Stimulated activated CD4-positive, alpha-beta T cell treated with anti-CD3 and anti-CD28 coated beads, Interleukin-1b, Interleukin-23, amount 100 ng/mL, for 24 hours (primary cell): Measurements from ENCODE around the gene DSN1.

Experiments used
- DNase-seq, 4 experiments: peaks; one replicate each; pipeline ENCODE4 v3.0.0-alpha.2; 2020; ENCODE audit warnings: low read depth in 4 of 4, low spot score in 1 of 4

The DSN1 gene

GRCh38 chr20:36795691-36796090 is 22.1 kb upstream of the DSN1 start:
- no peak for DNase-seq

GRCh38 chr20:36794116-36794474 is 20.5 kb upstream of the DSN1 start:
- no peak for DNase-seq

- no peak for DNase-seq
These were observed 19.9 kb upstream of the DSN1 start for GRCh38 chr20:36793294-36794115.

- no peak for DNase-seq
These were observed 18.9 kb upstream of the DSN1 start for GRCh38 chr20:36792422-36792821.

- DNase-seq = no peak
These were observed 18.3 kb upstream of the DSN1 start for GRCh38 chr20:36791862-36792261.

GRCh38 chr20:36786663-36787062 is 13.1 kb upstream of the DSN1 start:
- no peak for DNase-seq

GRCh38 chr20:36786246-36786645 is 12.7 kb upstream of the DSN1 start:
- DNase-seq = no peak

- no peak for DNase-seq
These were observed 11.7 kb upstream of the DSN1 start for GRCh38 chr20:36785308-36785707.

GRCh38 chr20:36784900-36785299 is 11.3 kb upstream of the DSN1 start:
- no peak for DNase-seq

- DNase-seq = no peak
These were observed 10.6 kb upstream of the DSN1 start for GRCh38 chr20:36784116-36784515.

- no peak for DNase-seq
These were observed 6.1 kb upstream of the DSN1 start for GRCh38 chr20:36779656-36780025.

- no peak for DNase-seq
These were observed 5.5 kb upstream of the DSN1 start for GRCh38 chr20:36778831-36779655.

GRCh38 chr20:36777576-36777975 is 4.0 kb upstream of the DSN1 start:
- DNase-seq = no peak

GRCh38 chr20:36777167-36777566 is 3.6 kb upstream of the DSN1 start:
- no peak for DNase-seq

- no peak for DNase-seq
These were observed 2.3 kb upstream of the DSN1 start for GRCh38 chr20:36775826-36776225.

- DNase-seq = no peak
These were observed 1.6 kb upstream of the DSN1 start for GRCh38 chr20:36775196-36775595.

- no peak for DNase-seq
These were observed 411 bp downstream of the DSN1 start for GRCh38 chr20:36773107-36773596.

GRCh38 chr20:36770680-36771079 is 2.9 kb downstream of the DSN1 start:
- DNase-seq = no peak

- no peak for DNase-seq
These were observed 4.7 kb downstream of the DSN1 start for GRCh38 chr20:36768768-36769430.

GRCh38 chr20:36761125-36761524 is 12.4 kb downstream of the DSN1 start:
- no peak for DNase-seq

- no peak for DNase-seq
These were observed 12.9 kb downstream of the DSN1 start for GRCh38 chr20:36760647-36761046.

GRCh38 chr20:36758276-36758675 is 15.3 kb downstream of the DSN1 start:
- no peak for DNase-seq
